ENCODE results near the gene IDI2. TPM values are rescaled to one million over a fixed set of nuclear protein-coding genes. Genes with fewer than 3 reads are reported as not detected.
A peak's percentile ranks its signal among the peaks of the same experiment; 100 is the strongest.

Gene IDI2
- total and polyA plus RNA-seq, 2 experiments from 2014 or later, result 0.29 to 0.33 TPM

GRCh38 chr10:1037098-1037497 lies 11.4 kb upstream of the IDI2 start:
- no peaks in the 10 kb centered on the region for H3K9me3 ChIP-seq (ENCODE audit: low read depth)
- H4K20me1 ChIP-seq (ENCODE audit: insufficient read depth, poor library complexity, severe bottlenecking), result peaks cover 8% of the 10 kb centered on the region
- no peak overlapping the region for H2AFZ ChIP-seq
- H3K27ac ChIP-seq, result no peak overlapping the region
- peaks cover 3% of the 10 kb centered on the region for H3K4me1 ChIP-seq (ENCODE audit: insufficient read depth)
- H3K9me2 ChIP-seq (replicated peaks; ENCODE audit: insufficient read depth), result no peaks in the 10 kb centered on the region
- DNase-seq (ENCODE audit: low spot score), result no peak
- no peak overlapping the region for H3K4me3 ChIP-seq
- no peaks in the 10 kb centered on the region for H3K36me3 ChIP-seq (replicated peaks; ENCODE audit: insufficient read depth, low read depth)
- peaks cover 7% of the 10 kb centered on the region for H3K79me2 ChIP-seq
- 89% methylated on average over 11 of the region's 11 CpGs for WGBS (ENCODE audit: low lambda C conversion rate, missing lambda C conversion rate)
- TF ChIP-seq CTCF (IDR thresholded peaks at IDR 0.05; ENCODE audit: poor library complexity), result no peak
- no peak for TF ChIP-seq EZH2phosphoT487 (IDR thresholded peaks at IDR 0.05; ENCODE audit: low read depth, severe bottlenecking, unreplicated experiment)
- TF ChIP-seq EZH2 (IDR thresholded peaks at IDR 0.05; ENCODE audit: borderline replicate concordance), result no peak
- no peak overlapping the region for H3K4me2 ChIP-seq
- H3K27me3 ChIP-seq, result no peaks in the 10 kb centered on the region

GRCh38 chr10:1036341-1036791 lies 10.7 kb upstream of the IDI2 start:
- no peak overlapping the region for H3K4me2 ChIP-seq
- no peak overlapping the region for H3K4me3 ChIP-seq
- H3K36me3 ChIP-seq (replicated peaks; ENCODE audit: insufficient read depth, low read depth), result no peaks in the 10 kb centered on the region
- H3K9me3 ChIP-seq (ENCODE audit: low read depth), result no peaks in the 10 kb centered on the region
- H3K9me2 ChIP-seq (replicated peaks; ENCODE audit: insufficient read depth), result no peaks in the 10 kb centered on the region
- TF ChIP-seq CTCF (IDR thresholded peaks at IDR 0.05; ENCODE audit: poor library complexity) (no peak), EZH2 (IDR thresholded peaks at IDR 0.05; ENCODE audit: borderline replicate concordance) (no peak), EZH2phosphoT487 (IDR thresholded peaks at IDR 0.05; ENCODE audit: low read depth, severe bottlenecking, unreplicated experiment) (no peak)
- H2AFZ ChIP-seq, result no peak overlapping the region
- no peaks in the 10 kb centered on the region for H3K27me3 ChIP-seq
- peaks cover 8% of the 10 kb centered on the region for H4K20me1 ChIP-seq (ENCODE audit: insufficient read depth, poor library complexity, severe bottlenecking)
- H3K79me2 ChIP-seq, result peaks cover 3% of the 10 kb centered on the region
- H3K27ac ChIP-seq, result no peak overlapping the region
- H3K4me1 ChIP-seq (ENCODE audit: insufficient read depth), result peaks cover 3% of the 10 kb centered on the region
- DNase-seq (ENCODE audit: low spot score), result peak; percentile 46
- WGBS (ENCODE audit: low lambda C conversion rate, missing lambda C conversion rate), result 79% methylated on average over 13 of the region's 14 CpGs

GRCh38 chr10:1035201-1035600 lies 9.5 kb upstream of the IDI2 start:
- H4K20me1 ChIP-seq (ENCODE audit: insufficient read depth, poor library complexity, severe bottlenecking), result peaks cover 2% of the 10 kb centered on the region
- no peak overlapping the region for H3K4me2 ChIP-seq
- H3K36me3 ChIP-seq (replicated peaks; ENCODE audit: insufficient read depth, low read depth), result no peaks in the 10 kb centered on the region
- 81% methylated on average over 6 of the region's 6 CpGs for WGBS (ENCODE audit: low lambda C conversion rate, missing lambda C conversion rate)
- no peaks in the 10 kb centered on the region for H3K9me2 ChIP-seq (replicated peaks; ENCODE audit: insufficient read depth)
- H3K9me3 ChIP-seq (ENCODE audit: low read depth), result no peaks in the 10 kb centered on the region
- no peaks in the 10 kb centered on the region for H3K27me3 ChIP-seq
- H3K79me2 ChIP-seq, result no peaks in the 10 kb centered on the region
- no peak for TF ChIP-seq EZH2phosphoT487 (IDR thresholded peaks at IDR 0.05; ENCODE audit: low read depth, severe bottlenecking, unreplicated experiment)
- no peak for TF ChIP-seq EZH2 (IDR thresholded peaks at IDR 0.05; ENCODE audit: borderline replicate concordance)
- TF ChIP-seq CTCF (IDR thresholded peaks at IDR 0.05; ENCODE audit: poor library complexity), result no peak
- no peak overlapping the region for H2AFZ ChIP-seq
- no peak overlapping the region for H3K4me3 ChIP-seq
- peak overlapping the region; percentile 50 for H3K27ac ChIP-seq
- H3K4me1 ChIP-seq (ENCODE audit: insufficient read depth), result peaks cover 3% of the 10 kb centered on the region
- DNase-seq (ENCODE audit: low spot score), result no peak

- no peaks in the 10 kb centered on the region for H3K36me3 ChIP-seq (replicated peaks; ENCODE audit: insufficient read depth, low read depth)
- no peaks in the 10 kb centered on the region for H3K9me3 ChIP-seq (ENCODE audit: low read depth)
- peaks cover 3% of the 10 kb centered on the region for H3K4me1 ChIP-seq (ENCODE audit: insufficient read depth)
- WGBS (ENCODE audit: low lambda C conversion rate, missing lambda C conversion rate), result 72% methylated on average over 3 of the region's 3 CpGs
- H3K9me2 ChIP-seq (replicated peaks; ENCODE audit: insufficient read depth), result no peaks in the 10 kb centered on the region
- H3K27me3 ChIP-seq, result no peaks in the 10 kb centered on the region
- DNase-seq (ENCODE audit: low spot score), result no peak
- H3K79me2 ChIP-seq, result no peaks in the 10 kb centered on the region
- peak overlapping the region; percentile 48 for H3K27ac ChIP-seq
- TF ChIP-seq EZH2phosphoT487 (IDR thresholded peaks at IDR 0.05; ENCODE audit: low read depth, severe bottlenecking, unreplicated experiment) (no peak), EZH2 (IDR thresholded peaks at IDR 0.05; ENCODE audit: borderline replicate concordance) (no peak), CTCF (IDR thresholded peaks at IDR 0.05; ENCODE audit: poor library complexity) (no peak)
- no peak overlapping the region for H2AFZ ChIP-seq
- no peak overlapping the region for H3K4me3 ChIP-seq
- H3K4me2 ChIP-seq, result no peak overlapping the region
- H4K20me1 ChIP-seq (ENCODE audit: insufficient read depth, poor library complexity, severe bottlenecking), result no peaks in the 10 kb centered on the region
Observed at GRCh38 chr10:1034758-1035157, 9.1 kb upstream of the IDI2 start.
